ENCODE results near the gene CNN1.
A peak's percentile ranks its signal among the peaks of the same experiment; 100 is the strongest.
"Not testable (repeated sequence)": the region's sequence is repeated elsewhere in the genome, so short reads cannot be mapped to it uniquely, and the experiment has no call there.

Gene CNN1

DNA sequence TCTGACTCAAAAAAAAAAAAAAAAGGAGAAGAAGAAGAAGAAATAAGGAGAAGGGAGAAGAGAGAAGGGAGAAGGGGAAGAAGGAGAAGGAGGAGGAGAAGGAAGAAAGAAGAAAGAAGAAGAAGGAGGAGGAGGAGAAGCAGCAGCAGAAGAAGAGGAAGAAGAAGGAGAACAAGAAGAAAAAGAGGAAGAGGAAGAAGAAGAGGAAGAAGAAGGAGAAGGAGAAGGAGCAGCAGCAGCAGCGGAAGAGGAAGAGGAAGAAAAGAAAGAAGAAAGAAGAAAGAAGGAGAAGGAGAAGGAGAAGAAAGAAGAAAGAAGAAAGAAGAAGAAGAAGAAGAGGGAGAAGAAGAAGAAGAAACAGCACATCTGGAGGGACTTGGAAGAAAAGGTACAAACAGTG is 4.1 kb upstream of the CNN1 start:
- DNase-seq (ENCODE audit: low read depth): no peak

DNA sequence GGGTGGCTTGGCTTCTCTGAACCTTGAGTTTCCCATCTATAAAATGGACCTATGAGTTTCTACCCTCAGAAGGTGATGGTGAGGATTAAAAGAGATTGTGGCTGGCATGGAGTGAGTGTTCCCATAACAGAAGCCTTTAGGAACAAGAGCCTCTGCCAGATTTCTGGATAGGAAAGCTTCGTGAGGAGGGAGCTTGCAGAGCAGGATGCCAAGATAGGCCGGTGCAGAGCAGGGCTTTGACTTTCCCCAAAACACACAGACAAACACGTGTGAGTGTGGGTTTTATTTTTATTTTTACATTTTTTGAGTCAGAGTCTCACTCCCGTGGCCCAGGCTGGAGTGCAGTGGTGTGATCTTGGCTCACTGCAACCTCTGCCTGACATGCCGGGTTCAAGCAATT is 3.7 kb upstream of the CNN1 start:
- no peak for DNase-seq (ENCODE audit: low read depth)

- peak; percentile 69 for DNase-seq (ENCODE audit: low read depth)
These were observed 2.7 kb upstream of the CNN1 start for GRCh38 chr19:11535792-11536595.

DNA sequence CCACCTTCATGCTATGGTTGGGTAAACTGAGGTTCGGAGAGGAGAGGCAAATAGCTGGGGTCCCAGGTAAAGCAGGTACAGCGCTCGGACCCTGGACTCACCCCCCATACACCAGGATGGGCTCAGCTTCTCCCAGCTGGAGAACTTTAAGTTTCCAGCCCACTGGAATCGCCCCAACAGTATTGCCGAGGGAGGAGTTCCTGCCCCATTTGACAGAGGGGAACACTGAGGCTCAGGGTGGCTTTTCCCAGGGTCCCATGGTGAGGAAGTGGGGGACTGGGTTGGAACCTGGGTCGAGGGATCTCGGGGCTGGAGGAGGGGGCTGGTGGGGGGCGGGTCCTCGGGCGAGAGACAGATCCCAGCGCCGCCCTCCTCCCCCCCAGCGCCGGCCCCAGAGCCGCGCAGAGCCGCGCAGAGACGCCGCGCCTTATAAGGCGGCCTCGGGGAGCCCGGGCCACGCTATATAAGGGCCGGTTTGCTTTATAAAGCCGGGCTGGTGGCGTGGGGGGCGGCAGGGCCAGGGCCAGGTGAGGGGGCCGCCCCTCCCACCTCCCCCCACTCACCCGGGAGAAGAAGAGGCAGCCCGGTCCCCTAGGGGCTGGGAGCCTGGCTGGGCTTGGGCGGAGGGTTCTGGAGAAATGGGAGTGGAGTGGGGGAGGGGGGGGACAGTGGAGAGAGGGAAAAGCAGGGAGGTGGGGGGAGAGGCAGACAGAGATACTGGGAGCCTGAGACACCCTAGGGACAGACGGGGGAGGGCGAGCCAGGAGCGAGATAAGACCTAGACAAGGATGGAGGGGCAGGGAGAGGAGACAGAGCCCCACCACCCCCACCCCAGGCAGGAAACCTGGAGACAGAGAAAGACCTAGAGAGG is 1.1 kb downstream of the CNN1 start:
- DNase-seq (ENCODE audit: low read depth): no peak

DNA sequence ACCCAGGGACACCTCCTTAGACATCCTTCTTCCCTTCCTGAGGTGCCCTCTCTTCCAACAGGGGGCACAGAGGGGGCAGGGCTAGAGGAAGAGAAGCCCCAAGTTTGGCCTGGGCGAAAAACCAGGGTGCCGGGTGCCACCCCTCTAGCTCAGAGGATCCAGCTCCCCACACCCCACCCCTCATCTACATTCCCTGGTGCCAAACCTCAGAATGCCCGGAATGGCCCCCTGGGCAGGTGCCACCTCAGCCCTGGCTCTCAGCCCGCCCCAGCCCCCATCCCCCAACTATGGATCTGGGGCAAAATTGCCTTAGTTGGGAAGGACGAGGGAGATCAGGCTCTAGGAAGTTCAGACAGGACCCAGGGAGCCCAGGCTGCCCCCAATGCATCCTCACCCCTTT is 2.0 kb downstream of the CNN1 start:
- no peak for DNase-seq (ENCODE audit: low read depth)

DNA sequence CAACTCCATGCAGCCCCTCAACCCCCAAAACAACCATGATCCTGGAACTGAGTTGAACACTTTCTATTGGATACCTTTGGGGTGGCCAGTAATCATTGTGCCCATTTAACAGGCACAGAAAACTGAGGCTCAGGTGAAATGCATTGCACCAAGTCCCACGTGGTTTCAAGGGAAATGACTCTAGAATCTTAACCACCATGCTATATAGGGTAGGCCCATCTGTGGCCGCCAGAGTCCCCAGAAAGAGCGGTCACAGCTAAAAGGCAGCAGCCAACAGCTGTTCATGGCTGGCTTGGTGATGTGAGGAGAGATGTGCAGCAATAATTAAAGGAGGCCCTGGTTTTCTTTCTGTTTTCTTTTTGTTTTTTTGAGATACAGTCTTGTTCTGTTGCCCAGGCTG is 2.6 kb downstream of the CNN1 start:
- DNase-seq (ENCODE audit: low read depth): no peak

DNA sequence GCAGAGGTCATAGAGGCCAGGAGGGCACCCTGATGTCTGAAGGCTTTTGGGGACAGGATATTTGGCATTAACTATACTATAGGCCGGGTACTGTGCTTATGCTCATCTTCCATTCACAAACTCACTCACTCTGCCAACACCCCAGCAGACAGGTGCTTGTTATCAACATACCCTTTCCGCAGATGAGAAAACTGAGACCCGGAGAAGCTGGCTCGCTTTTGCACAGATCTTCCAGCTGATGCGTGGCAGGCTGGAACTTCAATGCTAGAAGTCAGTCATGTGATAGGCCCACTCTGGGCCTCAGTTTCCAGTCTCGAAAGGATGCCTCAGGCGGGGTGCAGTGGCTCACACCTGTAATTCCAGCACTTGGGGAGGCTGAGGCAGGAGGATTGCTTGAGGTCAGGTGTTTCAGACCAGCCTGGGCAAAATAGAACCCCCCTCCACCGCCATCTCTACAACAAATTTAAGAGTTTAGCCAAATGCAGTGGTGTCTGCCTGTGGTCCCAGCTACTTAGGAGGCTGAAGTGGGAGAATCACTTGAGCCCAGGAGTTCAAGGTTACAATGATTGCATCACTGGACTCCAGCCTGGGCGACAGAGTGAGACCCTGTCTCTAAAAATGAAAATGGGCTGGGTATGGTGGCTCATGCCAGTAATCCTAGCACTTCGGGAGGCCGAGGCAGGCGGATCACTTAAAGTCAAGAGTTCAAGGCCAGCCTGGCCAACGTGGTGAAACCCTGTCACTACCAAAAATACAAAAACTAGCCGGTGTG is 9.5 kb downstream of the CNN1 start:
- DNase-seq (ENCODE audit: low read depth): no peak

DNA sequence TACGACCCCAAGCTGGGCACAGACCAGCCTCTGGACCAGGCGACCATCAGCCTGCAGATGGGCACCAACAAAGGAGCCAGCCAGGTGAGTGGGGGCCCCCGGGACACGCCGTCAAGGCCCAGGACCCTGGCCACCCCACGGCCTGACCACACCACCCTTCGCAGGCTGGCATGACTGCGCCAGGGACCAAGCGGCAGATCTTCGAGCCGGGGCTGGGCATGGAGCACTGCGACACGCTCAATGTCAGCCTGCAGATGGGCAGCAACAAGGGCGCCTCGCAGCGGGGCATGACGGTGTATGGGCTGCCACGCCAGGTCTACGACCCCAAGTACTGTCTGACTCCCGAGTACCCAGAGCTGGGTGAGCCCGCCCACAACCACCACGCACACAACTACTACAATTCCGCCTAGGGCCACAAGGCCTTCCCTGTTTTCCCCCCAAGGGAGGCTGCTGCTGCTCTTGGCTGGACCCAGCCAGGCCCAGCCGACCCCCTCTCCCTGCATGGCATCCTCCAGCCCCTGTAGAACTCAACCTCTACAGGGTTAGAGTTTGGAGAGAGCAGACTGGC is 10.8 kb downstream of the CNN1 start:
- no peak for DNase-seq (ENCODE audit: low read depth)

DNA sequence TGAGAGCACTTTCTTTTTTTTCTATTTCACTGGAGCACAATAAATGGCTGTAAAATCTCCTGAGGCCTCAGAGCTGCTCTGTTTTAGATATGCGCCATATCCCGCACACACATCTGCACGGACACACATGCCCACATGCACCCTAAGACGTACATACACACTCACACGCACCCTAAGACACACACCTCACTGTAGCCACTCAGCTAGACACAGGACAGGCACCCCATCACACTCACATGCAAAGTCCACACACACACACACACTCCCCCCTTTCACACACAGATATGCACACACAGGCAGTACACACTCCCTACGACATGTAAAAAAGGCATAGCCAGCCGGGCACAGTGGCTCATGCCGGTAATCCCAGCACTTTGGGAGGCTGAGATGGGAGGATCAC is 11.6 kb downstream of the CNN1 start:
- no peak for DNase-seq (ENCODE audit: low read depth)

DNA sequence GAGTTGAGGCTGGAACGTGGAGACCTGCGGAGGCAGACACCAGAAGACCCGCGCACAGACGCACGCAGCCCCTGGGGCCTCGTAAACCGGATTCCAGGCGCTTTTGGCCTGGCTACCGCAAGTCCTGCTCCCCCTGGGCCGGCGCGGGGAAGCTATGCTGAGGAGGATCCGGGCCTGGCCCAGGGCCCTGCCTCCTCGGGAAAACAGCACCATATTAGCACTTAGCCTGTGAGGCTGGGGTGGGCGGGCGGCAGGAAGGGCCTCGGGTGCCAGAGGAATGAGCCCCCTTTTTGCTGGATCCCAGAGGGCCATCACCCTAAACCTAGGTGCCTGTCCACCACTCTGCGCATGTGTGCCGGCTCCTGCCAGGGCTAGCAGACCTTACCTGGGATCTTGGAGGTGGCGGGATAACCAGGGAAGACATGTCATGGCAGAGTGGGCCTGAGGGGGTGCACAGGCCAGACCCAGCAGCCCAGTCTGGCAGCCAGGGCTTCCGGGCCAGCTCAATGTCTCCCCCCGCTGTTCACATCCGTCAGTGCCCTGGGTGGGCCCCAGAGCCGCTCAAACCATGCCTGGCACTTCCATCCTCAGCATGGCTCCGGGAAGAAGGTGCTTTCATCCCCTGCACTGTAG is 13.1 kb downstream of the CNN1 start:
- no peak for DNase-seq (ENCODE audit: low read depth)

- DNase-seq (ENCODE audit: low read depth): no peak
These were observed 14.2 kb downstream of the CNN1 start for GRCh38 chr19:11552666-11553372.

GRCh38 chr19:11554160-11554559 is 15.5 kb downstream of the CNN1 start:
- DNase-seq (ENCODE audit: low read depth): no peak

- no peak for DNase-seq (ENCODE audit: low read depth)
These were observed 16.6 kb downstream of the CNN1 start for GRCh38 chr19:11555246-11555645.

- DNase-seq (ENCODE audit: low read depth): no peak
These were observed 18.2 kb downstream of the CNN1 start for GRCh38 chr19:11556634-11557420.

DNA sequence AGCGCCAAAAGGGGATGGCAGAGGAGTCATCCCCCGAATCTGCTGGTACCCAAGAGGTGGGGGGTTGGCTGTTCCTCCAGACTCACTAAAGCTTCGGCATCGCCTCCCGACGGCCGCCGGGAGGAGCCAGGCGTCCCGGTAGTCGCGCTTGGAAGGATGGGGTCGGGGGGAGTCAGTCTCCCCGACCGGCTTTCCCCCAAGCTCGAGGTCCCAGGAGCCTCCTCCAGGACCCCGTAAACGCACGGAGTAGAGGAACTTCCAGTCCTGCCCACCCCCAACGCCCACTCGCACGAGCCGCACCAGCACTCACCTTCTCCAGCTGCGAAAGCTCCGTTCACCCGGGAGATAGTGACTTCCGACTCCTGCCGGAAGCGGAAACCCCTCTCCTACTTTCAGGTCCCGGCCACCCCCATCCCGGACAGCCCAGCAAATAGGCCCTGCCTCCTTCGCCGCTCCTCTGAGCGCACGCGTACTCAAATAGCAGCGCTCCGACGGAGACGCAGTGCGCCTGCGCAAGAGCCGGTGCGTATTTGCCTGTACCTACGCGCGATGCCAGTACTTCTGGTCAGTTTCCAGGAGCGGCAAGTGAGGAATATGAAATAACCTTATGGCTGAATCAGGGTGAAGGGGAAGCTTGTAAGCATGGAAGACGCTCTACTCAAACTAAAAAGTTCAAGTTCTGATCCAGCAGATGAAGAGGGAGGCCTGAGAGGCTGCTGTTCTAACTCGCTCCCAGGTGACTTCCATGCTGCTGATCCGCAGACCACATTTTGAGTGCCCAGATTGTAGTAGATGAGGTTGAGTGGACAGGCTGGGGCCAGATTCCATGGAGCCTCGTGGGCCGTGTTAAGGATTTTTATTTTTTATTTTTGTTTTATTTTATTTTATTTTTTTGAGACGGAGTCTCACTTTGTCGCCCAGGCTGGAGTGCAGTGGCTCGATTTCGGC is 20.5 kb downstream of the CNN1 start, which contains the start of gene ELOF1:
Gene ELOF1 (minus strand): TSS at position 350 of the 948 bp plus-strand sequence. CDS start 4,883 bp downstream, outside the sequence.
- peak; percentile 95 for DNase-seq (ENCODE audit: low read depth)

GRCh38 chr19:11560404-11561051 is 21.9 kb downstream of the CNN1 start:
- DNase-seq (ENCODE audit: low read depth): peak; percentile 34

DNA sequence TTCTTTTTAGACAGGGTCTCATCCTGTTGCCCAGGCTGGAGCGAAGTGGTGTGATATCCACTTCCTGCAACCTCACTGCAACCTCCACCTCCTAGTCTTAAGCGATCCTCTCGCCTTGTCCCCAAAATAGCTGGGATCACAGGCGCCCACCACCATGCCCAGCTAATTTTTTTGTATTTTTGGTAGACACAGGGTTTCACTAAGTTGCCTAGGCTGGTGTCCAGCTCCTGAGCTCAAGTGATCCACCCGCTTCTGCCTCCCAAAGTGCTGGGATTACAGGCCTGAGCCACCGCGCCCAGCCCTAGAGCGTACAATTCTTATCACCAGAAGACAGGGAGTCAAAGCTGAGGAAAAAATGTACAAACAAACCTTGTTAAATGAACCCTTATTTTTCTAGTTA is 24.9 kb downstream of the CNN1 start:
- no peak for DNase-seq (ENCODE audit: low read depth)

DNA sequence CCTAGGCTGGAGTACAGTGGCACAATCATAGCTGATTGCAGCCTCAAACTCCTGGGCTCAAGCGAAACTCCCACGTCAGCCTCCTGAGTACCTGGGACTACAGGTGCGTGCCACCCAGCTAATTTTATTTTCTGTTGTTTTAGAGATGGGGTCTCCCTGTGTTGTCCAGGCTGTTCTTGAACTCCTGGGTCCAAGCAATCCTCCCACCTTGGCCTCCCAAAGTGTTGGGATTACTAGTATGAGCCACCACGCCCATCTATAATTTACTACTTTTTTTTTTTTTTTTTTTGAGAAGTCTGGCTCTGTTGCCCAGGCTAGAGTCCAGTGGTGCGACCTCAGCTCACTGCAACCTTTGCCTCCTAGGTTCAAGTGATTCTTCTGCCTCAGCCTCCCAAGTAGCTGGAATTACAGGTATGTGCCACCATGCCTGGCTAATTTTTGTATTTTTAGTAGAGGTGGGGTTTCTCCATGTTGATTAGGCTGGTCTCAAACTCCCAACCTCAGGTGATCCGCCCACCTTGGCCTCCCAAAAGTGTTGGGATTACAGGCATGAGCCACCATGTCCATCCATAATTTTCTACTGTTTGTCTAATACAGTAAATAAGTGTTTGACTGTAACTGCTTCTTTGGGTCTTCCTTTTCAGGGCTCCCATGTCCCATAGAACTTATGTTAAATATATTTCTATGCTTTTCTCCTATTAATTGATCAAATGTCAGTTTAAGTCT is 25.6 kb downstream of the CNN1 start:
- not testable (repeated sequence) for DNase-seq (ENCODE audit: low read depth)

Data from T follicular helper cell (primary cell).